T-helper 1 cell treated with Interleukin-12 subunit alpha and Interleukin-12 subunit beta and Interleukin-4 antibody, amounts not matched to agents 30 μg/mL and 1 μg/mL, for 36 hours (primary cell): ENCODE measurements around the gene MRPS34.
A peak's percentile ranks its signal among the peaks of the same experiment; 100 is the strongest.

Experiments used
- H3K27ac Mint-ChIP-seq: one replicate; pipeline ENCODE4 v1.8.0; 2021; ENCODE audit warnings: mild to moderate bottlenecking, mixed read lengths
- H3K27me3 Mint-ChIP-seq: one replicate; pipeline ENCODE4 v1.8.0; 2021; ENCODE audit warnings: low read depth, mixed read lengths
- H3K36me3 Mint-ChIP-seq: one replicate; pipeline ENCODE4 v1.8.0; 2021; ENCODE audit warnings: low read depth, mixed read lengths
- H3K4me1 Mint-ChIP-seq: one replicate; pipeline ENCODE4 v1.8.0; 2021; ENCODE audit warnings: low read depth, mixed read lengths
- H3K4me3 Mint-ChIP-seq: one replicate; pipeline ENCODE4 v1.8.0; 2021; ENCODE audit warnings: mild to moderate bottlenecking, moderate library complexity, mixed read lengths
- H3K9me3 Mint-ChIP-seq: one replicate; pipeline ENCODE4 v1.8.0; 2021; ENCODE audit warnings: mixed read lengths

Gene MRPS34

DNA sequence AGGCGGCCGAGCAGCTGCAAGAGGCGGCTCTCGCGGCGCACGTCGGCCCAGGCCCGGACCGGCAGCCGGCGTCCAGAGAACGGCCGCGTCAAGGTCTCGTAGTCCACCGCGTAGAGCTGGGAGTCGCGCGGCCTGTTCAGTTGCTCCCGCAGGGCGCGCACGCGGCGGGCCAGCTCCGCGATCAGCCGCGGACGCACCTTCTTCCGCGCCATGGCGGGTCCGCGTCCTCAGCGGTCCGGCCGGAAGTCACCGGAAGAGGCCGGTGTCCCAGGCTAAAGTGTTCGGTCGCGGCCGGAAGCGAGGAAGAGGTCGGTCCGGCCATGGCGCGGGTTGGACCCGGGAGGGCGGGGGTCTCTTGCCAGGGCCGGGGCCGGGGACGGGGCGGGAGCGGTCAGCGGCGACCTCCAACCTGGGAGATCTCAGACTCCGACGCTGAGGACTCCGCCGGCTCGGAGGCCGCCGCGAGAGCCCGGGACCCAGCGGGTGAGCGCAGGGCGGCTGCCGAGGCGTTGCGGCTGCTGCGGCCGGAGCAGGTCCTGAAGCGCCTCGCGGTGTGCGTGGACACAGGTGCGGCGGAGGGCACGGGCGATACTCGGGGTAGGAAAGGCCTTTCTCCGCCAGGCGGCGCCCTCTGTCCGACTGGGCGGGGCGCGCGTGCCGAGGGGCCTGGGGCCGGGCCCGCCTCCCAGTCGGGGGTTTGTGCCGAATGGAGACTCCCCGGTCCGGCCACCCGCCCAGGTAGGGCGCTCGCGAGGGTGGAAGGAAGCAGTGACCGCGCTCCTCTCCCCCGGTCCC, at the start of gene MRPS34:
Gene MRPS34, minus strand, starts transcription at position 227 of the 795 bp plus-strand sequence. Its CDS starts 15 bp downstream, at position 212.
- Mint-ChIP-seq H3K4me1 (peaks cover 4% of the 10 kb centered on the region), H3K36me3 (peaks cover 11% of the 10 kb centered on the region), H3K9me3 (no peaks in the 10 kb centered on the region), H3K27ac (peak within 1 kb of the TSS; percentile 99), H3K4me3 (peak within 1 kb of the TSS; percentile 100), H3K27me3 (no peaks in the 10 kb centered on the region)

DNA sequence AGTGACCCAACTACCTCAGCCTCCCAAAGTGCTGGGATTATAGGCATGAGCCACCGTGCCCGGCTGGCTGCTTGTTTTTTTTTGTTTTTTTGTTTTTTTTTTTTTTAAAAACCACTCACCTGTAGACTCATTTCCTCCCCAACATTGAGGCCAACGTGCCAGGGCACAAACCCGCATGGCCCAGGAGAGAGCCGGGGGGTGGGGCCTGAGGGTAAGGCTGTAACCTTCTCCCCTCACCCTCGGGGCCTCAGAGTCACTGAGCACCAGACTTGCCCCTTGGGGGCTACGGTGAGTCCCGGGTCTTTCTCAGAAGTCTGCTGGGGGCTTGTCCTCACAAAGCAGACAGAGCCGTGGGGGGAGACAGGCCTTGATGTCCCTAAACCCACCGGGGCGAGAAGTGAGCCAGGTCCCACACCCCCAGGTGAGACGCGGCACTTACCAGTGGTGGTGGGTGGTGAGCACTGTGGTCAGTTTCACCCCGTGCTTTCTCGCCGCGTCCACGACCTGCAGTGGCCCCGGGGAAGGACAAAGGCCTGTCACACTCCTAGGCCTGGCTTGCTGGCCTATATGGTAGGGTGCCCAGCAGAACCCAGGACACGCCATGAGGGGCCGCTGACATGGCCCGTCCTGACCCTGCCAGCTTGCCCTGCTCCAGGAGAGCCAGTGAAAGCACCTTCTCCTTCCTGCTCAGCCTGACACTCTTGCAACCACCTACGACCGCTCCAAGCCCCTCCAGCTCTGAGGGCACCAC, 49.1 kb upstream of the MRPS34 start:
- peaks cover 2% of the 10 kb centered on the region for H3K36me3 Mint-ChIP-seq
- no peak overlapping the region for H3K27ac Mint-ChIP-seq
- H3K4me3 Mint-ChIP-seq: no peak overlapping the region
- peaks cover 12% of the 10 kb centered on the region for H3K4me1 Mint-ChIP-seq
- no peaks in the 10 kb centered on the region for H3K27me3 Mint-ChIP-seq
- no peaks in the 10 kb centered on the region for H3K9me3 Mint-ChIP-seq

DNA sequence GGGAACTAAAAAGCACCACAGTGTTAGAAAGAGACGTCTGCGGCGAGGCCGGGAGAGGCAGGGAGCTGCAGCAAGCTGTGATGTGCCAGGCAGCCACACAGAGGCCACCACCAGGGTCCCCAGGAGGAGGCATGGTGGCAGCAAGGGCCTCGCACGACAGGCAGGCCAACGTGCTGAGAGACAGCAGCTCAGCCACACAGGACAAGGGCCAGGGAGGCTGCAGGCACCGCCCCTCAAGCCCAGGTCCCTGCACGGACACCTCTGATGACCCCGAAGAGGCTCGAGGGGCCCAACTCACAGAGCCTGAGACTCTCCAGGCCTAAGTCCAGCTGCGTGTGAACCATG, 48.0 kb upstream of the MRPS34 start:
- no peak overlapping the region for H3K4me3 Mint-ChIP-seq
- no peak overlapping the region for H3K27ac Mint-ChIP-seq
- peaks cover 2% of the 10 kb centered on the region for H3K36me3 Mint-ChIP-seq
- H3K9me3 Mint-ChIP-seq: no peaks in the 10 kb centered on the region
- peaks cover 12% of the 10 kb centered on the region for H3K4me1 Mint-ChIP-seq
- no peaks in the 10 kb centered on the region for H3K27me3 Mint-ChIP-seq

DNA sequence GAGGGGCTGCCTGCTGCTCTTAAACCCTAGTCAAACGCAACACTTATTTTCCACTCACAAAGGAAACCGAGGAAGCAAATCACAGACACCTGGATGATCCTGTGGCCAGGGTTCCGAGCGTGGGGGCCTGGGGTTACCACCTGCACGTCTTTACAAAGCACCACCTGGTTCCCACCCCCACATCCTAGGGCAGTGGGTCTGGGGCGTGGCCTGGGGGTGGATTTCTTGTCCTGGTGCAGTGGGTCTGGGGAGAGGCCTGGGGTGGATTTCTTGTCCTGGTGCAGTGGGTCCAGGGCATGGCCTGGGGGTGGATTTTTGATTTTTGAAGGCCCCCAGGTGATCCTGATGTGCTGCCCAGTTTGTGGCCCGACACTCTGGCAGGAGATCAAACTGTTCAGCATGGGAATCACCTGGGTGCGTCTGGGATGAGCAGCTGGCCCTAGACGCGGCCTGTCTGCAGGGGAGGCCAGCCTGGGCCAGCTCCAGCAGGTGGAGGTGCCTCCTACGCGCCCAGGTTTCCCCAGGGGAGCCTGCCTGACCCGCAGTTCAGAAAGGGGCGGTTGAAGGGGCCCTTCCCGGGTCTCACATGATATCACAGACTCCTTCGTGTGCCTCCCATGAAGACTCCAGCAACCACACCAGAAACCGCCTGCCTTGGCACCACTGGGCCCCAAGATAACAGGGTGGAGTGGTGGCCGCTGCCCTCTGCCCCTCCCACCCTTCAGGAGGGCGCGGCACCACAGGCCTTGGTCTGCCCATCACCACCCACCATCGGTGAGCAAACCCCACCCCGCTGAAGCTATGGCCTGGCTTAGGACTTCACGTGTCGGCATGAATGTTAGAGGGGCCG, 47.4 kb upstream of the MRPS34 start:
- Mint-ChIP-seq H3K36me3 (peaks cover 4% of the 10 kb centered on the region), H3K4me3 (no peak overlapping the region), H3K4me1 (peaks cover 8% of the 10 kb centered on the region), H3K27ac (no peak overlapping the region), H3K27me3 (no peaks in the 10 kb centered on the region), H3K9me3 (no peaks in the 10 kb centered on the region)

DNA sequence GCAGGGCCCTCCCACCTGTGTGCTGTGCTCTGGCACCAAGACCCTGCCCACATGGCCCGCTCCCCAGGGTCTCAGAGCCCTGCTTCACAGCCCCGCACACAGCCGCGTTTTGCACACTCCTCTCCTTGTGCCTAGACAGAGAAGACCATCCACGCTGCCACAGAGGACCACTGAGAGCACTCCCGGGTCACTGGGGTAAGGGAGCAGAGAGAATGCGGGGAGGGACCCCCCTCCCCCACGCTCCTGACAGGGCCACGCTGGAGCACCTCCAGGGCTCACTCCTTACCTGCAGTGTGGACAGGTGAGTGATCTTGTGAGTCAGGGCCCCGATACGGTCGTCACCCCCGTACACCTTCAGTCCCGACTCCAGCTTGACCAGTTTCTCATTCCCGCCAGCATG, 46.7 kb upstream of the MRPS34 start:
- peaks cover 7% of the 10 kb centered on the region for H3K4me1 Mint-ChIP-seq
- no peaks in the 10 kb centered on the region for H3K27me3 Mint-ChIP-seq
- H3K36me3 Mint-ChIP-seq: peaks cover 5% of the 10 kb centered on the region
- H3K4me3 Mint-ChIP-seq: no peak overlapping the region
- no peak overlapping the region for H3K27ac Mint-ChIP-seq
- H3K9me3 Mint-ChIP-seq: no peaks in the 10 kb centered on the region

DNA sequence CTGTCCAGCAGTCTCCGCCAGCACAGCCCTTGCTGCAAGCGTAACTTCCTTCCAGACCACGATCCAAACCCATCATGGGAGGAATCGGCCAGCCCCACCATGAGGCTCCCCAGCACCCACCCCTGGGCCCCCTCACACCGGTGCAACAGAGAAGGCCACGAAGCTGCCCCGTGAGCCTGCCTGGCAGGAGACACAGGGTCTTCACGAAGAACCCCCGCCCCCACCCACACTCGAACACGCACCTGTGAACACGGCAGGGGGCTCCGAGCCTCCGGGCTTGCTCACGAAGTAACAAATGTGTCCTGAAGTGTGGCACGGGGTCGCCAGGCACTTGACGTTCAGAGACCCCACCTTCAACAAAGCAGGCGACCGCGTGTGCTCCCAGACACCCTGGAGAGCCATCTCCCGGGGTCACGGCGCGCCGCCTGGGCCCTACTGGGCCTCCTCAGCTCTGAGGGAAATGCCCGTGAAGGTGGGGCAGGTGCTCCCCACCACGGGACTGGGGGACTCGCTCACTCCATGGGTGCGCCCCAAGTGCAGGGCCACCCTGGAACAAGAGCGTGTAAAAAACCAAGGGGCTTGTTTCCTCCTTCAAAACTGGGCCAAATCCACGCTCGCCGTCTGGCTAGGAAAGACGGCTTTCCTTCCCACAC, 46.1 kb upstream of the MRPS34 start:
- Mint-ChIP-seq H3K36me3 (peaks cover 5% of the 10 kb centered on the region), H3K9me3 (no peaks in the 10 kb centered on the region), H3K4me1 (peaks cover 4% of the 10 kb centered on the region), H3K4me3 (no peak overlapping the region), H3K27ac (no peak overlapping the region), H3K27me3 (no peaks in the 10 kb centered on the region)

DNA sequence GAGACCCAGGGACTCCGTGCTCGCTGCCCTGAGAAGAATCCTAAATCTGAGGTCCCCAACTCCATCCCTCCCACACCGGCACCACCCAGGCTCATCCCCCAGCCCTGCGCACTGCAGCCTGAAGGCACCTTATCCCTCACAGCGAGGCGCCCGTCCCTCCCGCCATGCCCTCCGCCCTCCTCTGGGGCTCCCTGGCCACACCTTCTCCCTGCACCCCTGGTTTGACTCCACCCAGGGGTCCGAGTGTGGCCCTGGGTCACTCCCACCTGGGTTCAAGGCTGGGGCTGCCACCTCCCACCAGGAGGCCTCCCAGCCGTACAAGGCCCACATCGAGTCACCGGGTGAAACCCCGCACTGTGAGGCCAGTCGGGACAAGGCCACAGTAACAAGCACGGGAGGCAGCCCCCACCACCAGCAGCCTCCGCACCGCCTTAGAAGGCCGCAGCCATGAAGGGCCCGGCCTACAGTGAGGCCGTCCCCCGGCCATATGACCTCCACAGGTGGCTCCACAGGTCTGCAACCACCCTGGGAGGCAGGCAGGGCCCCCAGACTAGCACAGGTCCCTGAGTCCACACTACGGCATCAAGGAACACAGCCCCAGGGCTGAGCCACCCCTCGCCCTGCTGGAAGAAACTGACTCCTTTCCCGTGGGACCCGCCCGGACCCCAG, 45.4 kb upstream of the MRPS34 start:
- no peaks in the 10 kb centered on the region for H3K27me3 Mint-ChIP-seq
- peaks cover 8% of the 10 kb centered on the region for H3K36me3 Mint-ChIP-seq
- H3K27ac Mint-ChIP-seq: no peak overlapping the region
- H3K4me1 Mint-ChIP-seq: peaks cover 3% of the 10 kb centered on the region
- no peak overlapping the region for H3K4me3 Mint-ChIP-seq
- H3K9me3 Mint-ChIP-seq: no peaks in the 10 kb centered on the region

DNA sequence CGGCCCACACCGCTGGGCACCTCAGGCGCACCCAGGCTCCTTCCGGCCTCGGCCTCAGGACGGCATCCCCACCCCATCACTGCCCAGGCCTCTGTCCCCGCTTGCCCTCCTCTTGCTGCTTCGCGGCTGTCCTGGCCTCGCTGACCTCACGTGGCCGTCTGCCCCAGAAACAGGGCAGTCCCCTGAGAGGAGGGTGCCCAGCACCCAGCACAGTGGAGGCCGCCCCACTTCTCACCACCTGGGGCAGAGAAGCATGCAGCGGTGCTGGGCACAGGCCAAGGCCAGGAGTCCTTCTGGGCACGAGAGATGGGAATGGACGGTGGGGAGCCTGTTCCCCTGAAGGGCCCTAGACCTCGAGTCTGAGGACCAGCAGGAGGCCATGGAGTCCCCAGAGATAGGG, 44.8 kb upstream of the MRPS34 start:
- Mint-ChIP-seq H3K36me3 (peaks cover 11% of the 10 kb centered on the region), H3K27ac (no peak overlapping the region), H3K9me3 (no peaks in the 10 kb centered on the region), H3K4me3 (no peak overlapping the region), H3K4me1 (peaks cover 3% of the 10 kb centered on the region), H3K27me3 (no peaks in the 10 kb centered on the region)

DNA sequence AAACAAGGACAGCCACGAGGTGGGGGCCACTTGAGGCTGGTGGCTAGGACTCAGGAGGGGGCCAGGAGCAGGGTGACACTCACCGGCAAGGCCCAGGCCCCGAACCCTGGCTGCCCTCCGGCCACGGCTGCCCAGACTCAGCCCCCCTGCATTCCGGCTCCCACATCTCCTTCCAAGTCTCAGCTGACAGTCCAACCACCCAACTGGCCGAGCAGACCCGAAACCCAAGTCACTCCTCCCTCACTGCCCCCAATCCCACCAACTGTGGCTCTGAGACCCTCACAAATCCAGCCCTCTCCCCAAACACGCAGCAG, 44.3 kb upstream of the MRPS34 start:
- Mint-ChIP-seq H3K9me3 (no peaks in the 10 kb centered on the region), H3K4me1 (peaks cover 3% of the 10 kb centered on the region), H3K27me3 (no peaks in the 10 kb centered on the region), H3K27ac (no peak overlapping the region), H3K4me3 (no peak overlapping the region), H3K36me3 (peaks cover 11% of the 10 kb centered on the region)

DNA sequence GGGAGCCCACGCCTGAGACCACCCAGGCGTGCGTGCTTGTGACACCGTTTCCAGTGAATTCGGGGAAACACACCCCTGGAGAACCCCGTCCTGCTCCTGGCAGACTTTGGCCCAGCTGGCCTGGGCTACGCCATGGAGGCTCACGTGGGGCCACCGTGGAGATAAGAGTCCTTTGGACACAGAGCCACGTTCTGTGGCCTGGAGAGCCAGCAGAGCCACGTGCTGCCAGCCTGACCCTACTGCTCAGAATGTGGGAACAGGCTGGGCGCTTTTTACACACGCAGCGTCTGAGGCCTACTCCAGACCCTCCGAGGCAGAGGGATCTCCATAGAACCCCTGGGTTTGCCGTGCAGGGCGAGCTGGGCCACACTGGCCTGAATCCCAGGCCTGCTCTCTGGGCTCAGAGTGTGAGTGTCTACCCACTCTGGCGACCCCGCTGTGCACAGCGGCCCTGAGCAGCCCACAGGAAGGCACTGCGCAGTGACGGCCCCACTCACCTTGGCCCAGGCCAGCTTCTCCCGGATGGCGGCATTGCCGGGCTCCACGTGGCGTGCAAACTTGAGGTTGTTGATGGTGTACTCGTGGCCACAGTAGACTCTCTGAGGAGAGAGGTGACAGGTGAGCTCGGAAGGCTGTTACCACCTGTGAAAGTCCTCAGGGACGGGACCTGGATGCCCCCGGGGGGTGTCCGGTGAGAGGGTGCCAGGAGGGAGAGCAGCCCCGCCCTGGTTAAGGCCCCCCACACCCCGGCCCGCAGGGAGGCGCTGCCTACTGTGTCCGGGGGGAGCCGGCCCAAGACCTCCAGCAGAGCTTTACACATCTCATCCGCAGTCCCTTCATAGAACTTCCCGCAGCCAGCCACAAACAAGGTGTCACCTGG, 43.7 kb upstream of the MRPS34 start:
- H3K27me3 Mint-ChIP-seq: no peaks in the 10 kb centered on the region
- peaks cover 3% of the 10 kb centered on the region for H3K4me1 Mint-ChIP-seq
- H3K27ac Mint-ChIP-seq: no peak overlapping the region
- peaks cover 11% of the 10 kb centered on the region for H3K36me3 Mint-ChIP-seq
- no peak overlapping the region for H3K4me3 Mint-ChIP-seq
- no peaks in the 10 kb centered on the region for H3K9me3 Mint-ChIP-seq

DNA sequence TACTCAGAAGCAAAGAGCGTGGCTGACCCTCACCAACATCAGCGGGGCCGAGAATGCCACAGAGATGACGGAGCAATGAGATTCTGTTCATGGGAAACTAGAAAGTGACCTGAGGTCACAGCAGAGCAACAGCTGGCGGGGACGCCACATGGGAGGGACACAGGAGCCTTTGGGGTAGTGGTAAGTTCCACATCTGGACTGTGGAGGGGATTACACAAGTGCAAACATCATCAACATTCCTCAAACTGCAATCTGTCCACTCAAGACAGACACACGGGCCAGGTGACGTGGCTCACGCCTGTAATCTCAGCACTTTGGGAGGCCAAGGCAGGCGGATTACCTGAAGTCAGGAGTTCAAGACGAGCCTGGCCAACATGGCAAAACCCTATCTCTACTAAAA, 42.5 kb upstream of the MRPS34 start:
- Mint-ChIP-seq H3K9me3 (no peaks in the 10 kb centered on the region), H3K4me1 (peaks cover 3% of the 10 kb centered on the region), H3K27ac (no peak overlapping the region), H3K27me3 (no peaks in the 10 kb centered on the region), H3K36me3 (peaks cover 11% of the 10 kb centered on the region), H3K4me3 (no peak overlapping the region)

DNA sequence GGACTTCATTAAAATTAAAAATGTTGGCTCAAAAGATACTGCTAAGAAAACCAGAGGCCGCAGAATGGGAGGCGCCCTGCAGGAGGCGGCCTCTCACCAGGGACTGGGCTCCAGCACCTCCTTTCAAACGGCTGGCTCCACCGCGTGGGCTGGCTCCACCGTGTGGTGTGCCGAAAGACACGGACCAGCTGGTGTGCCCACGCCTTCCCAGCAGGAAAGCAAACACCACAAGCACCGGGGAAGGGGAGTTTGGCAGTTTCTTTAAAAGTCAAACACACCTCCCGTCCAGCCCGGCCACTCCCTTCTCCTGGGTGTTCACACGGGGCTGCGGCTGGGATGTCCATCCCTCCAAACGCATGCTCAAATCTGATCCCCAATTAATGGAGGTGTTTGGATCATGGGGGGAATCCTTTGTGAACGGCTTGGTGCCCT, 39.8 kb upstream of the MRPS34 start:
- no peaks in the 10 kb centered on the region for H3K9me3 Mint-ChIP-seq
- no peaks in the 10 kb centered on the region for H3K27me3 Mint-ChIP-seq
- H3K36me3 Mint-ChIP-seq: peaks cover 9% of the 10 kb centered on the region
- no peak overlapping the region for H3K4me3 Mint-ChIP-seq
- peaks cover 3% of the 10 kb centered on the region for H3K4me1 Mint-ChIP-seq
- no peak overlapping the region for H3K27ac Mint-ChIP-seq

DNA sequence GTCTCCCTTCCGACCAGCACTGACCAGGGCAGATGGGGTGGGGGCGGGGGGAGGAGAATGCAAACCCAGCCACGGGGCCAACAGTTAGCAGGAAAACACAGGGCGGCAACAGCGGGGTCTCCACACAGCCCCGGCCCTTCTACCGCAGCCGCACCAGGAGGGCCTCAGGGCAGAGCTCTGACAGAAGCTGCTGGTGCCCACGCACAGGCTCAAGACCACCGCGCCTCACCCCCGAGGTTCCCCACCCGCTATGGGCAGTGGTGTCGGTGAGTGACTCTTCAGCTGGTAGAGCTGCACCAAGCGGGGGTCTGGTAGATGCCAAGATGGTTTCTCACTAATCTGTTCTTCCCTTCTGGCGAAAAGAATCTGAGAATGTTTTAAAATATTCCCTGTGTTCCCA, 37.6 kb upstream of the MRPS34 start:
- no peak overlapping the region for H3K4me3 Mint-ChIP-seq
- H3K27ac Mint-ChIP-seq: no peak overlapping the region
- no peaks in the 10 kb centered on the region for H3K9me3 Mint-ChIP-seq
- H3K27me3 Mint-ChIP-seq: no peaks in the 10 kb centered on the region
- peaks cover 3% of the 10 kb centered on the region for H3K4me1 Mint-ChIP-seq
- H3K36me3 Mint-ChIP-seq: peaks cover 12% of the 10 kb centered on the region
